Dendritic cell treated with granulocyte-macrophage colony-stimulating factor and Interleukin-4, amounts not matched to agents 40 ng/mL and 50 ng/mL, for 4 days (primary cell): ENCODE results near the gene RIN1.
"Not testable (repeated sequence)": the region's sequence is repeated elsewhere in the genome, so short reads cannot be mapped to it uniquely, and the experiment has no call there.

ENCODE experiments used
- H3K27ac Mint-ChIP-seq: one replicate; pipeline ENCODE4 v1.8.0; 2022; ENCODE audit warnings: mild to moderate bottlenecking, mixed read lengths
- H3K27me3 Mint-ChIP-seq: one replicate; pipeline ENCODE4 v1.8.0; 2022; ENCODE audit warnings: mild to moderate bottlenecking, mixed read lengths
- H3K36me3 Mint-ChIP-seq: one replicate; pipeline ENCODE4 v1.8.0; 2022; ENCODE audit warnings: low read depth, mixed read lengths
- H3K4me1 Mint-ChIP-seq: one replicate; pipeline ENCODE4 v1.8.0; 2022; ENCODE audit warnings: low read depth, mixed read lengths
- H3K4me3 Mint-ChIP-seq: one replicate; pipeline ENCODE4 v1.8.0; 2022; ENCODE audit warnings: mild to moderate bottlenecking, moderate library complexity, mixed read lengths
- H3K9me3 Mint-ChIP-seq: one replicate; pipeline ENCODE4 v1.8.0; 2022; ENCODE audit warnings: mixed read lengths
- intact Hi-C: fragments of 100-400 bp; cut with micrococcal nuclease; formaldehyde crosslinking; loops from one replicate; pipeline ENCODE4 v1.15.0; 2022

The RIN1 gene

GRCh38 chr11:66324664-66325063, 11.6 kb downstream of the RIN1 start:
- Mint-ChIP-seq H3K4me1 (peaks cover 13% of the 10 kb centered on the region), H3K27ac (no peak overlapping the region), H3K36me3 (no peaks in the 10 kb centered on the region), H3K27me3 (peaks cover 4% of the 10 kb centered on the region), H3K9me3 (no peaks in the 10 kb centered on the region), H3K4me3 (no peak overlapping the region)
- intact Hi-C loops, result no loop called here

GRCh38 chr11:66323684-66324083, 12.6 kb downstream of the RIN1 start:
- H3K27ac Mint-ChIP-seq, result no peak overlapping the region
- peaks cover 4% of the 10 kb centered on the region for H3K27me3 Mint-ChIP-seq
- intact Hi-C loops, result no loop called here

GRCh38 chr11:66322732-66323427, 13.4 kb downstream of the RIN1 start:
- H3K27ac Mint-ChIP-seq, result no peak overlapping the region
- H3K36me3 Mint-ChIP-seq, result no peaks in the 10 kb centered on the region
- H3K4me1 Mint-ChIP-seq, result peaks cover 22% of the 10 kb centered on the region
- H3K9me3 Mint-ChIP-seq, result no peaks in the 10 kb centered on the region
- H3K4me3 Mint-ChIP-seq, result no peak overlapping the region
- H3K27me3 Mint-ChIP-seq, result peaks cover 4% of the 10 kb centered on the region
- intact Hi-C loops, result no loop called here

More at GRCh38 chr11:66323684-66324083, 12.6 kb downstream of the RIN1 start:
- H3K9me3 Mint-ChIP-seq, result no peaks in the 10 kb centered on the region
- no peaks in the 10 kb centered on the region for H3K36me3 Mint-ChIP-seq
- peaks cover 19% of the 10 kb centered on the region for H3K4me1 Mint-ChIP-seq
- no peak overlapping the region for H3K4me3 Mint-ChIP-seq

- intact Hi-C loops, result no loop called here
- Mint-ChIP-seq H3K27ac (no peak overlapping the region), H3K4me1 (peaks cover 31% of the 10 kb centered on the region), H3K9me3 (no peaks in the 10 kb centered on the region), H3K4me3 (no peak overlapping the region), H3K27me3 (peaks cover 7% of the 10 kb centered on the region), H3K36me3 (no peaks in the 10 kb centered on the region)
These were observed 14.6 kb downstream of the RIN1 start for GRCh38 chr11:66321606-66322005.

GRCh38 chr11:66320748-66321147, 15.5 kb downstream of the RIN1 start:
- intact Hi-C loops, H3K36me3 Mint-ChIP-seq, H3K4me3 Mint-ChIP-seq, H3K27ac Mint-ChIP-seq, H3K9me3 Mint-ChIP-seq: not testable (repeated sequence)
- peaks cover 11% of the 10 kb centered on the region for H3K27me3 Mint-ChIP-seq
- H3K4me1 Mint-ChIP-seq, result peaks cover 27% of the 10 kb centered on the region

- H3K4me1 Mint-ChIP-seq, result peaks cover 27% of the 10 kb centered on the region
- H3K27me3 Mint-ChIP-seq, result peaks cover 15% of the 10 kb centered on the region
- H3K27ac Mint-ChIP-seq, intact Hi-C loops, H3K4me3 Mint-ChIP-seq, H3K36me3 Mint-ChIP-seq, H3K9me3 Mint-ChIP-seq: not testable (repeated sequence)
These were observed 15.9 kb downstream of the RIN1 start for GRCh38 chr11:66320289-66320688.

- intact Hi-C loops, result no loop called here
- no peaks in the 10 kb centered on the region for H3K36me3 Mint-ChIP-seq
- peaks cover 27% of the 10 kb centered on the region for H3K27me3 Mint-ChIP-seq
- H3K27ac Mint-ChIP-seq, result peak overlapping the region; percentile 45
- no peaks in the 10 kb centered on the region for H3K9me3 Mint-ChIP-seq
- H3K4me1 Mint-ChIP-seq, result peaks cover 39% of the 10 kb centered on the region
- no peak overlapping the region for H3K4me3 Mint-ChIP-seq
These were observed 17.6 kb downstream of the RIN1 start for GRCh38 chr11:66318600-66318970.

GRCh38 chr11:66317723-66318599, 18.3 kb downstream of the RIN1 start:
- Mint-ChIP-seq H3K27me3 (peaks cover 27% of the 10 kb centered on the region), H3K27ac (peak overlapping the region; percentile 45), H3K4me1 (peaks cover 45% of the 10 kb centered on the region), H3K36me3 (no peaks in the 10 kb centered on the region), H3K9me3 (no peaks in the 10 kb centered on the region), H3K4me3 (no peak overlapping the region)
- intact Hi-C loops, result no loop called here

- Mint-ChIP-seq H3K27me3 (peaks cover 27% of the 10 kb centered on the region), H3K36me3 (no peaks in the 10 kb centered on the region), H3K27ac (peak overlapping the region; percentile 45), H3K9me3 (no peaks in the 10 kb centered on the region), H3K4me1 (peaks cover 46% of the 10 kb centered on the region), H3K4me3 (no peak overlapping the region)
- intact Hi-C loops, result no loop called here
These were observed 18.9 kb downstream of the RIN1 start for GRCh38 chr11:66317322-66317722.

- peaks cover 49% of the 10 kb centered on the region for H3K4me1 Mint-ChIP-seq
- no peak within 1 kb of the TSS for H3K4me3 Mint-ChIP-seq
- no peaks in the 10 kb centered on the region for H3K36me3 Mint-ChIP-seq
- intact Hi-C loops, result no loop called here
- no peaks in the 10 kb centered on the region for H3K9me3 Mint-ChIP-seq
- peak within 1 kb of the TSS; percentile 45 for H3K27ac Mint-ChIP-seq
- H3K27me3 Mint-ChIP-seq, result peaks cover 27% of the 10 kb centered on the region
These were observed 19.4 kb downstream of the RIN1 start, which contains the start of gene CD248 for GRCh38 chr11:66316849-66317251. Gene CD248, minus strand, starts transcription at chr11:66317044. Its CDS starts 17 bp downstream, at chr11:66317027.

GRCh38 chr11:66315921-66316811, 20.1 kb downstream of the RIN1 start:
- H3K27me3 Mint-ChIP-seq, result peaks cover 27% of the 10 kb centered on the region
- no peak overlapping the region for H3K27ac Mint-ChIP-seq
- H3K9me3 Mint-ChIP-seq, result no peaks in the 10 kb centered on the region
- H3K4me3 Mint-ChIP-seq, result no peak overlapping the region
- H3K36me3 Mint-ChIP-seq, result no peaks in the 10 kb centered on the region
- intact Hi-C loops, result no loop called here
- H3K4me1 Mint-ChIP-seq, result peaks cover 52% of the 10 kb centered on the region

- intact Hi-C loops, result no loop called here
- peaks cover 52% of the 10 kb centered on the region for H3K4me1 Mint-ChIP-seq
- no peaks in the 10 kb centered on the region for H3K9me3 Mint-ChIP-seq
These were observed 20.7 kb downstream of the RIN1 start for GRCh38 chr11:66315498-66315885.

GRCh38 chr11:66314561-66315497, 21.4 kb downstream of the RIN1 start:
- Mint-ChIP-seq H3K27ac (peak overlapping the region; percentile 89), H3K9me3 (no peaks in the 10 kb centered on the region), H3K27me3 (peaks cover 30% of the 10 kb centered on the region), H3K4me1 (peaks cover 52% of the 10 kb centered on the region), H3K36me3 (no peaks in the 10 kb centered on the region), H3K4me3 (no peak overlapping the region)
- intact Hi-C loops, result no loop called here

More at GRCh38 chr11:66315498-66315885, 20.7 kb downstream of the RIN1 start:
- Mint-ChIP-seq H3K36me3 (no peaks in the 10 kb centered on the region), H3K27me3 (peaks cover 27% of the 10 kb centered on the region), H3K27ac (peak overlapping the region; percentile 67), H3K4me3 (no peak overlapping the region)
